SH-SY5Y (cell line): ENCODE results near the gene TMEM135.

Source experiments
- GATA2 ChIP-seq: IDR thresholded peaks from 2 replicates; pipeline ENCODE4 v1.6.1; 2011; ENCODE audit warnings: mild to moderate bottlenecking, low read depth, low read length
- GATA3 ChIP-seq: IDR thresholded peaks from 2 replicates; pipeline ENCODE4 v1.6.1; 2011; ENCODE audit warnings: low read depth, mild to moderate bottlenecking, low read length, moderate library complexity

- no peak for TF ChIP-seq GATA2
- no peak for TF ChIP-seq GATA3
These were observed 287.2 kb downstream of the TMEM135 start for GRCh38 chr11:87324817-87325489.
